HG03558 (cell line): ENCODE data around the gene RDH11.
A peak's percentile ranks its signal among the peaks of the same experiment; 100 is the strongest.
"Not testable (repeated sequence)": the region's sequence is repeated elsewhere in the genome, so short reads cannot be mapped to it uniquely, and the experiment has no call there.

Source experiments
- ATAC-seq: cut with Tn5 transposase; IDR thresholded peaks from one replicate; pipeline ENCODE4 v1.9.1; 2021; ENCODE audit warnings: moderate number of reproducible peaks; ENCODE audit not compliant: unreplicated experiment; ENCODE audit errors: extremely low read depth

RDH11 gene, protein sequence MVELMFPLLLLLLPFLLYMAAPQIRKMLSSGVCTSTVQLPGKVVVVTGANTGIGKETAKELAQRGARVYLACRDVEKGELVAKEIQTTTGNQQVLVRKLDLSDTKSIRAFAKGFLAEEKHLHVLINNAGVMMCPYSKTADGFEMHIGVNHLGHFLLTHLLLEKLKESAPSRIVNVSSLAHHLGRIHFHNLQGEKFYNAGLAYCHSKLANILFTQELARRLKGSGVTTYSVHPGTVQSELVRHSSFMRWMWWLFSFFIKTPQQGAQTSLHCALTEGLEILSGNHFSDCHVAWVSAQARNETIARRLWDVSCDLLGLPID

DNA sequence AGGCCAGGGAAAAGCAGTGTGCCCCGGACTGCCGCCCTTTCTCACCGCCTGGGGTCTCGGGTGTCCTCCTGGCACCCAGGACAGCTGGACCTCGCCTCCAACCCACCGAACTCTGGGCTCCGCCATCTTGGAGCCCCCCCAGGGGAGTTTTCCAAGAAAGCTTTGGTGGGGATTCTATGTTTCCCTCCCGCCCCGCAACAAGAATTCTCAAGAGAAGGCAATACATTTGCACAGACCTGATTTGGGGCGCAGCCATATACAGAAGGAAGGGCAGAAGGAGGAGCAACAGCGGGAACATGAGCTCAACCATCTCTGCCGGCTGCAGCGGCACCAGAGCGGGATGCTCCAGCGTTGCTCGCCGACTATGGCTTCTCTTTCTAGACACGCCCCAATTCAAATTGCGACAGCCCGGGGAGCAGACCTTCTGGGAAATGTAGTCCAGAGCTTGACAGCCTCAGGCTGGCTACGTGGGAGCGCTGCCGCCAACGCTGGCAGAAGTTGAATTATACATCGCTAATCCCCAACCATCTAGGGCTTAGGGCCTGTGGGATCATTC is at the start of gene RDH11:
RDH11 (minus strand) TSS at position 371 of the 556 bp plus-strand sequence; CDS start at position 310, 61 bp downstream.
- ATAC-seq = peak; percentile 53

DNA sequence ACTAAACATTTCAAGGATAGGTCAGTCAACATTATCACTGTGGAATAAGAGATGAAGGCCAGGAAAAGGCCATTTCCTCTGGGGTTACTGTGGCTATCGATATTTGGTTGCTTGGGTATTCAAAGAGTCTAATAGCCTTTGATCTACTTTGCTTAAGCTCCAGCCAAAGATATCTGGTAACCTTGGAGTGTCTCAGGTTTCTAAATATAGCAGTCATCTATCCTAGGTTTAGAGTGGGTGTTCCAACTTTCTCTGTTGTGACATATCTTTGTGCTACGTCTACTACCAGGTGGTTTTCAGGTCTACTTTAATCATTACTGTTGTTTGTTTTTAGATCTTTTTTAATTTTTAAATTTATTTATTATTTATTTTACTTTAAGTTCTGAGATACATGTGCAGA is 48.5 kb upstream of the RDH11 start:
- ATAC-seq = no peak

DNA sequence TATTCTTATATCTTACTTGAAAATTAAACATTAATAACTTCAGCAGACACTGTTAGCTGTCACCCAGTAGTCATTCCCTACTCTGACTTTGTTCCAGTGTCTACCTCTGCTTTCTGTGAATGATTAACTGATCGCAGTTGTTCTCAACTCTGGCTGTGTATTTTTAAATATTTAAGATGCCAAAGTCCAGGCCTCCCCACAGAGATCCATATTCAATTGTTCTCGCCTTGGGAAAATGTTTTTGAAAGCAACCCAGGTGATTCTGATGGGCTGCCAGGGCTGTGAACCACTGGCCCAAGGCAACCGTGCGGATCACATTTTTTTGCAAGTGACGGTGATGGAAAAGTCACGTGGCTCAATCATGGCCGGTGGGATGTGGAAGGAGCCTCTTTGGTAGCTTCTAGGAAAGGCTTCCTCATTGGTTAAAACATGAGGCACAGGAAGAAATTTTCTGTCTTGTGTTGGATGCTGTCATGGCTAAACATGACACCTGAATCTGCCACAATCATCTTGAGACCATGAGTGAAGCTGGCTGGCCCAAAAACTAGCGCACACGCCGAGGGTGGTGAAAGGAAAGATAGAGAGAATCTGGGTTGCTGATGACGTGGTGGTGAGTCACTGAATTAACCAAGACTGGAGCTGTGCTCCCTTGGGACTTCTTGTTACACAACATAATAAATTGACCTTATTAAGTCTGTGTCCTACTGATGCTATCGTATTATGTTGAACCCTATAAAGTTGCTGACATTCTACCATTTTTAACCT is 43.4 kb upstream of the RDH11 start:
- ATAC-seq = no peak

DNA sequence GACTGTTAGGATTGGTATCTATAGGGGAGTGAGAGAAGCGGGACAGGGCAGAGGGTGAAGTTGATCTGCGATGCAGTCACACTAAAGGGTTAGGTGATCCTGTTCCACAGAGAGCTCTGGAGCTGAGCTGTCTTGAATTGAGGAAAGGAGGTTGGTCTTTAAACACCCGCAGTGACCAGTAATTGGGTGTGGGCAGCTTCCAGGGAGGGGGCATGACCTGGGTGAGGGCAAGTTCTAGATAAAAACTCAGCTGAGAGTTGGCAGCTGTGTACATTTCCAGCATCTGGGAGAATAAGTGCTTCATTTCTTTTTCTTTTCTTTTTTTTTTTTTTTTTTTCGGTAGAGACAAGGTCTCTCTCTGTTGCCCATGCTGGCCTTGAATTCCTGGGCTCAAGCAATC is 41.2 kb upstream of the RDH11 start:
- ATAC-seq = no peak

DNA sequence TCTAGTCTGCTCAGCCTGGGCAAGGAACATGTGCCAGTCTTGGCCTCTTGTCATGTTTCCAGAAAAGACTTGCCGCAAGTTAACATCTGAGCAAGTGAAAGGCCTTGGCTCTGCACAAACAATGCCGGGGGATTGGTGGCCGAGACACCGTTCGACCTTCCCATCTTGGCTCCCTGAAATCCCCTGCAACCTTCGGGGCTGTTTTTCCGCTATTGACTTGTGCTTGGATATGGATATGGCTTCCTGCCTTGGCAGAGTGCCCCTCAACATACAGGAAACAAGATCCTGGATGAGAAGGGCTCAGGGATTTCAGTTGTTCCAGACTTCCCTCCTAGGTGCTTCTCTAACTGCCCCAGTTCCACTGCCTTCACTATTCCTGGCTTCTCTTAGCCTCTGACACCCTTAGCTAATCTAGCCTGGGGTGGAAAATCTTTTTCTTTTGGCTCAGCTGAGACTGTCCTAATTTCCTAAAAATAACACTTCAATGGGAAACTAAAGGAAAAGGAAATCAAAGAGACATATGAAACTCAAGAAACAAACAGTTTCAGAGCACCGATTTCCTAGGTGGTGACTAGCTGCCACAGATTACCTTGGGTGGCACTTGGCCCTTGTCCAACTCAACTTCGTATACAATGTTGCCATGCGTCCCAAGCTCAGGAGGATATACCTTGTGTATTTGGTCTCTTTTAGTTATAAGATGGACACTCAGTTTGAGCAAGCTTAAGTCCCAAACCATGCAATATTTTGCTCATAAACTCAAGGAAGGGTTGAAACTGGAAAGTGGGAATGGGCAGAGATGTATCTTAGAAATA is 40.0 kb upstream of the RDH11 start:
- ATAC-seq = no peak

DNA sequence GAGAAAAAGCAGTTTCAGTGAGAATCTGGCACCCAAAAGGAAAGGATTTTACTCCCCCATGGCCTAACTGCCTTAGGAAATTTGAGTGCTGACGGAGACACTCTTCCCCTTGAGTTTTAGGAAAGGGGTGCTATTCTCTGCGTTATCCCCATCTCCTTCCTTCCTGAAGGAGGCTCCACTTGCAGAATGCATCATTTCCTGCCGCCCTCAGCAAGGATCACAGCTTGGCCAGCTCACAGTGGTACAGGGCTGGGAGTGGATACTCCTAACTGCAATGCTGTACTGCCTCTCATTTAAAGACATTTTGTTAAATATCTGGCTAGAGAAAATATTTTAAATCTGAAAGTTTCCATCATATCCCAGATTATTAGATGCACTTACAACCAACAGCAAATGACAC is 39.1 kb upstream of the RDH11 start:
- ATAC-seq = no peak

DNA sequence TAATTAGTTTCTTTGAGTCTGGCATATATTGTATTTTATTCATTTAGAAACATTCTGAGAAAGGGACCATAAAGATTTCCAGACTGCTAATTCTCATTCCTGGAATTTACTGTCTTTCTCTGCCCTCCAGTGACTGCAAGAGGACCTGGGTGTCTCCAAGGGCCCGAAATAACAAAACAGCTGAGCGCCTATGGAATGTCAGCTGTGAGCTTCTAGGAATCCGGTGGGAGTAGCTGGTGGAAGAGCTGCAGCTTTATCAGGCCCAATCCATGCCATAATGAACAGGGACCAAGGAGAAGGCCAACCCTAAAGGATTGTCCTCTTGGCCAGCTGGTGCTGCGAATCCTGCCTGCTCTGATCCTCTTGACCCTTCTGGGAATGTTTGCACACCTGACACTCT is 38.1 kb upstream of the RDH11 start:
- no peak for ATAC-seq

DNA sequence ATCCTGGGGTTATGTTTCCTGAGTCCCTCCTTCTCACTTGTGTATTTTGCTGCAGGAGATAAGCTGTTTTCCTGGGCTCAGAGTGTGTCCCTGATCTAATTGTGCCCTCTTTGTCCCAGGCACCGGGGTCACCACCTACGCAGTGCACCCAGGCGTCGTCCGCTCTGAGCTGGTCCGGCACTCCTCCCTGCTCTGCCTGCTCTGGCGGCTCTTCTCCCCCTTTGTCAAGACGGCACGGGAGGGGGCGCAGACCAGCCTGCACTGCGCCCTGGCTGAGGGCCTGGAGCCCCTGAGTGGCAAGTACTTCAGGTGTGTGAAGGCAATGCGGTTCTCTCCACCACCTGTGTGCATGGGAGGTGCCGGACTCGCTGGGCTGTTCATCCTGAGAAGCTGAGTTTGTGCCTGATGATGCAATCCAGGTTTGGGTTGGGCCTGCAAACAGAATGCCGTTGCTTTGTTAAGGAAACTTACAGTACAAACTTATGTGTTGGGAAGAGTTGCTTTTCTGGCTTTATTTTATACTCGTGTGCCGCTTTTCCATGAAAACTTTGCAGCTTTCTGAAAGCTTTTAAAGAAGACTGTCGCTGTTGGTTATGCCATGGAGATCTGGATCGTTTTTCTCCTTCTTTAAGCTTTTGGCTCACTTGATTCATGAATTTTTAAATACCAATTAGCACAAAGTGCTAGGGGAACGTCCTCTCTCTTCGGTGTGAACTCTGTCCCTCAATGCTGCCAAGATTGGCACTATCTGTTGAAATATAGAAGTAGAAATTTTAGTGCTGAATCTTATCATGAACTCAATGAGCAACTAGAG is 33.7 kb upstream of the RDH11 start:
- ATAC-seq = no peak

DNA sequence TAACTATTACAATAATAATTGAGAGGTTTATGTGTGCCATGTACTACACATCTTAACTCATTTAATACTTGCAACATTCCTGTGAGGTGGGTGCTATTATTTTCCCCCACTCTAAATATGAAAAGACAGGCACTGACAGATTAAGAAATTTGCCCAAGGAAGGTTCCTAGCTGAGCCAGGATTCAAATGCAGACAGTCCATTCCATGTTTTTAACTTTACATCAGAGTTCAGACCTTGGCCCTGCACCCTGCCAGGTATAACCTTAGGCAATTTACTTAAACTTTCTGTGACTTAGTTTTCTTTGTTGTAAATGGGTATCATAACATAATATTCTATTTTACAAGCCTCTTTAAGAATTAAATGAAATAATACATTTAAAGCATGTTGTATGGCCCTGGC is 32.7 kb upstream of the RDH11 start:
- ATAC-seq = no peak

DNA sequence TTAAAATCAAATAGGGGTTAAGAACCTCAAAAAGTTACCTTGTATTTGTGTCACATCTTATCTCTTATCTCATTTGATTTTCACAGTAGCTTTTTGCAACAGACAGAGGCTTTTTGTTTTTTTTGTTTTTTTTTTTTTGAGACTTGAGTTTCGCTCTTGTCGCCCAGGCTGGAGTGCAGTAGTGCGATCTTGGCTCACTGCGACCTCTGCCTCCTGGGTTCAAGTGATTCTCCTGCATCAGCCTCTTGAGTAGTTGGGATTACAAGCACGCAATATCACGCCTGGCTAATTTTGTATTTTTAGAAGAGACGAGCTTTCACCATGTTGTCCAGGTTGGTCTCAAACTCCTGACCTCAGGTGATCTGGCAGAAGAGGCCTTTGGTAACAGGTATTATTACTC is 31.8 kb upstream of the RDH11 start:
- no peak for ATAC-seq

DNA sequence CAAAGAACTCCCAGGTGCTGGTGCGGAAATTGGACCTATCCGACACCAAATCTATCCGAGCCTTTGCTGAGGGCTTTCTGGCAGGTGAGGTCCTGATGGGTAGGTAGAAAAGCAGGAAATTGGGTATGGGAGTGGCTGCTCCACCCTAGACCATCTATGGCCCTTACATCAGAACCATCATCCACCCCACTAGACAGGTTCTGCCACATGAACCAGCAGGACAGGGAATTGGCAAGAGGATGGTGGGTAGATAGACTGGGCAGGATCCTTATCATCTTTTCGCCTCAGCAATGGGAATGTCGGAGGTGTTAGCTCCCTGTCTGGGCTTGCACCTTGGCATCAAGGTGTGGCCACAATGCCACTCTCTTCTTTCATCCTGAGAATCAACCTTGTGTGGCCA is 29.6 kb upstream of the RDH11 start:
- ATAC-seq = no peak

DNA sequence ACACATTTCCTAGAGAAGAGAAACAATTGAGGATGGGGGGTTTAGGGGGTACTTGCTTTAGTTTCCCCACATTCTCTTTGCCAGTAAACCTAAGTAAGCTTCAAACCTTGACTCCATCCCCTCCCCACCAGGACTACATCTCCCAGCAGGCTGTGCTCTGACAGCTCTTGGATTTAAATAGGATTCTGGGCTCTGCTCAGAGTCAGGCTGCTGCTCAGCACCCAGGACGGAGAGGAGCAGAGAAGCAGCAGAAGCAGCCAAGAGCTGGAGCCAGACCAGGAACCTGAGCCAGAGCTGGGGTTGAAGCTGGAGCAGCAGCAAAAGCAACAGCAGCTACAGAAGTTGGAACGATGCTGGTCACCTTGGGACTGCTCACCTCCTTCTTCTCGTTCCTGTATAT is 26.7 kb upstream of the RDH11 start:
- ATAC-seq = no peak

DNA sequence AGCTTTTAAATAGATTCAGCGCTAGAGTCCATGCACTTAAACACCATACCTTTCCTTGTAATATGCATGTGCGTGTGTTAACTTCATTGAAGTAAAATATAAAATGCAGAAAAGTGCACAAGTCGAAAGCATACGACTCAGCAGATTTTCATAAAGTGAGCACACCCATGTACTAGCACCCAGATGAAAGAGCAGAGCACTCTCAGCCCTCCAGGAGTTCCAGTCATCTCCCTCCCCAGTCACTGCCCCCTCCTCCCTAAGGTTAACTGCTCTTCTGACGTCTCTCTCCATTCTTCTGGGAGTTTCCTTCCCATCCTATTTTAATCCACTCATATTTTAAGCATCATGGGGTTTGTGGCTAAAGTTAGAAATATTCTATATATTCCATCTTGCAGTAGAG is 26.3 kb upstream of the RDH11 start:
- no peak for ATAC-seq

DNA sequence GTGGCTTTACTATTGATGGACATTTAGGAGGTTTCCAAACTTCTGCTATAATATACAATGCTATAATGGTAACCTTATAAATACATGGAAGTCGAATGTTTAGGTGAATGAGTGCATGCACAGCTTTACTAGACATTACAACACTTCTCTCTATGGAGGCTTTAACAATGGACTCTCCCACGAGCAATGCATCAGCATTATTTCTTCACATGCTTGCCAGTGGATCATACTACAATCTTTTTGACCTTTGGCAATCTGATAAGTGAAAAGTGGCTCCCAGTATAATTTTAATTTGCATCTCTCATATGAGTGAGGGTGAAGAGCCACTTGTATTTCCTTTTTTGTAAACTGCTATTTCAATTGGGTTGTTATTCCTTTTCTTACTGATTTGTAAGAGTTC is 24.3 kb upstream of the RDH11 start:
- no peak for ATAC-seq

DNA sequence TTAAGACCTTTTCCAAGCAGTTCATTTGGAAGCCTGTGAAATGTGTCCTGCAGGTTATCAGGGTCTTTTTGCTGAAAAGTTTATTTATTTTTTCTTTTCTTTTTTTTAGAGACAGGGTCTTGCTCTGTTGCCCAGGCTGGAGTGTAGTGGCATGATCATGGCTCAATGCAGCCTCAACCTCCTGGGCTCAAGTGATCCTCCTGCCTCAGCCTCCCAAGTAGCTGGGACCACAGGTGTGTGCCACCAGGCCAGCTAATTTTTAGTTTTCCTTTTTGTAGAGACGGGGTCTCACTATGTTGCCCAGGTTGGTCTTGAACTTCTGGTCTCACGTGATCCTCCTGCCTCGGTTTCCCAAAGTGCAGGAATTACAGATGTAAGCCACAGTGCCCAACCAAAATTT is 23.8 kb upstream of the RDH11 start:
- ATAC-seq = not testable (repeated sequence)

DNA sequence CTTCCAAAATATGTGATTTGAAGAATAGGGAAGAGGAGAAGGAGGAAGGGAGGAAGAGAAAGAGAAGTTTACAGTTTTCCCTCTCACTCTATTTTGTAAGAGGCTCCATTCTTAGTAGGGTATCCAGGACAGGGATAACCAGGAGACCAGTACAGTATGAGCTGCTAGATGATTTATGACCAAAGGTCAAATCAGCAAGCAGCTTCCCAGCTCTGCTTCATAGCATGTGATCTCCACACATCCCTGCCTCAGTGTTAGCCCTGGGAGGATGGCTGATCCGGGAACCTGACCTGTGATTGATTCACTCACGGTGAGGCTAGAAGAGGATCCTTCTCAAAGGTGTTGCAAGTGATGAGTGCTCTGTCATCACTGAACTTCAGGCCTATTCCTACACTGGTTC is 22.7 kb upstream of the RDH11 start:
- ATAC-seq = no peak

DNA sequence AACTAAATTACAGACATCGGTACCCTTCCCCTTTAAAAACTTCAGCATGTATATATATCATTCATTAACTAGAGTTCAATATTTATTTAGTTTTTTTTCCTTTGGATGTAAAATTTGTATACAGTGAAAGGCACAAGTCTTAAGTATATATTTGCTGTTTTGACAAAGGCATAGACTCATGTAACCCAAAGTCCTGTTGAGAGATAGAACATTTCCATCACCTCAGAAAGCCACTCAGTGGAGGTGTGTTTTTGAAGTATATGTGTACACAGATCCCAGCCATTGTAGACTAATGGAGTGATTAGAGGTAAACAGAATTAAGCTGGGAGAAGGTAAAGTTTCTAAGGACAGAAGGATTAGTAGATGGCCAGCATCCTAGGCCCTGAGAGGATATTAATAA is 21.5 kb upstream of the RDH11 start:
- ATAC-seq = no peak

DNA sequence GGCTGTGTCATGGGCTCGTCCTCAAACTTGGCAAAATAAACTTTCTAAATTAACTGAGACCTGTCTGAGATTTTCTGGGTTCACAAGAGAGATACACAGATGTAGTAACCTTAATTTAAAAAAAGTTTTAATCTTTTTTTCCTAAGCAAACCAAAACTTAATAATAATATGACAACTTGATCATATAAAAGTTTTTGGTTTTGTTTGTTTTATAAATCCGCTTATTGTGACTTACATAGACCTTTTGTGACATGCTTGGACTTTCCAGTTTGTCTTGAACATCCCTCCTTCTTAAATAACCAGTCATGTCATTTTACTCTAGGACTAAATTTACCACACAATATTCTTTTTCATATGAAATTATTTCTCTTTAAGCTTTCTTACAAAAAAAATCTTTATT is 14.6 kb upstream of the RDH11 start:
- no peak for ATAC-seq

DNA sequence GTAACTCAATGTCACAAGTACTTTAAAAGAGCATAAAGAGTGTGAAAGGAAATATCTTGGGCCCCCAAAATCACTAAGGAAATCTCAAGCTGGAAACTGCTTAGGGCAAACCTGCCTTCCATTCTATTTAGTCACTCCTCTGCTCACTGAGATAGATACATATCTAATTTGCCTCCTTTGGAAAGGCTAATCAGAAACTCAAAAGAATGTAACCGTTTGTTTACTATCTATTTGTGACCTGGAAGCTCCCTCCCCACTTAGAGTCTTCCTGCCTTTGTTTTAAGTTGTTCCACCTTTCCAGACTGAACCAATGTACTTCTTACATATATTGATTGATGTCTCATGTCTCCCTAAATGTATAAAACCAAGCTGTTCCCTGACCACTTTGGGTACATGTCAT is 14.2 kb upstream of the RDH11 start:
- not testable (repeated sequence) for ATAC-seq

DNA sequence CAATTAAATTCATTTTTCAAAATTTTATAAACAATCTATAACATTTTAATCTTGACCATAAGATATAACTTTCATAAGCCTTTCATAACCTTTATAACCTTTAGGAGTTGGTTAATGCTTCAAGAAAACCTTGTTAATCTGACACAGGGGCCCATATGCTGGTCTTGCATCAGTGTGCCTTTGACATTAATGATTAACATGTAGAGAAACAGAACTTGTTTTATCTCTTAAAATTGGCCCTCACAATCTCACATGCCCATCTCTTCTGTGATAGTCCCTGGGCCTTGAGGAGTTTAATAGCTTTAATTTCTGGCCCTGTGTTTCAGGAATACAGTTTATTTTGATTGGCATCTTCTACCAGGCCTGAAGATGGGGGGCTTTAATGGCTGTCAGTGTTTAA is 13.8 kb upstream of the RDH11 start:
- not testable (repeated sequence) for ATAC-seq
